Brain microvascular endothelial cell (primary cell): ENCODE measurements around the gene ABCB10.

Experiments
- DNase-seq: peaks from one replicate; pipeline ENCODE4 v3.0.0-alpha.2; 2020
- H3K27ac ChIP-seq: fragments of 250-450 bp; sonication (Bioruptor Pico); 2 replicates; pipeline ENCODE4 v1.5.1; 2020; ENCODE audit warnings: mild to moderate bottlenecking, moderate library complexity
- H3K27me3 ChIP-seq: fragments of 250-450 bp; sonication (Bioruptor Pico); replicated peaks from 2 replicates; pipeline ENCODE4 v1.5.1; 2020; ENCODE audit warnings: mild to moderate bottlenecking
- H3K36me3 ChIP-seq: fragments of 250-450 bp; sonication (Bioruptor Pico); replicated peaks from 2 replicates; pipeline ENCODE4 v1.5.1; 2020; ENCODE audit warnings: mild to moderate bottlenecking
- H3K4me3 ChIP-seq: 2 replicates; pipeline ENCODE4 v1.5.1; 2011; ENCODE audit warnings: low read depth, mild to moderate bottlenecking, control low read depth, low read length, moderate library complexity
- CTCF ChIP-seq: IDR thresholded peaks from 2 replicates; pipeline ENCODE4 v1.5.1; 2011; ENCODE audit warnings: low read depth, mild to moderate bottlenecking, moderate library complexity, low read length, control low read depth, inconsistent platforms; ENCODE audit errors: missing control alignments
- in situ Hi-C: cut with HindIII; loops from 2 replicates; pipeline ENCODE4 v1.10.0; 2017; ENCODE audit warnings: low sequenced_read_pairs, low pct_ligation_motif_present

Gene ABCB10

DNA sequence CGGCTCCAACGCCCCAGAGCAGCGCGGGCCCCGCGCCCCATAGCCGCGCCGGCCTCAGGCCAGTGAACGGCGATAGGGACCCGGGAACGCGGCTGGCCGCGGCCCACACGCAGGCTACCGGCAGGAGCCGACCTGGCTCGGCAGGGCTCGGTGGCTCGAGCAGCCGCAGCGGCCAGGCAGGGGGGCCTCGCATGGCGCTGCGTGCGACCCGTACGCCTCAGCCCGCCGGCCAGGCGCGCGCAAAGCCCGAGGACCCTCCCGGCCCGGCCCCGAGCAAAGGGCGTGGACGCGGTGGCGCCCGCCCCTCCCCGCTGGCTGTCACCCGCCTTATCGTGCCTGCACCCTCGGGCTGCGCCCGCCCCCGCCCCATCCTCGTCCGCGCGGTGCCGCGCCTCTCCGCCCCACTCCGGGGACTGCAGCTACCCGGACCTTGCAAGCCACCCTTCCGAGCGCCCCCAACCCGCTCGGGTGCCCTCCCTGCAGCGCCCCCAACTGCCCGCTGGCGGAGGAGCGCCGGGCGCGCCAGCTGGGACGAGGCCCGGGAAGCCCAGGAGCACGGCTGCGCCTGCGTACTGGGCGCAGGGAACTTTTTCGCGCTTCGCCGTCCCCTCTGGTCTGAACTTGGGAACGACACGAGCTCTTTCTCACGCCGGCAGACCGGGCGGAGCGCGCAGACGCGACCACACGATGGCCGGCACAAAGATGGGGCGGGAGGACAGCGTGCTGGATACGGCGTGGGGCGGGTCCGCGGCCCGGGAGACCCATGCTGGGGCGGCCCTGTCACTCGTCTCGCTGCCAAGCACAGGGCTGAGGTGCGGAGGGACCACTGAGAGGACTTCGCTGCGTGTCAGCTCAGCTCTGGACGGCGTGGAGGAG is at the start of gene ABCB10:
ABCB10 (minus strand) TSS at position 248 of the 876 bp plus-strand sequence; CDS start at position 193, 55 bp downstream.
- in situ Hi-C loops, result no loop called here
- H3K36me3 ChIP-seq, result no peaks in the 10 kb centered on the region
- DNase-seq, result peak; percentile 94
- peak within 1 kb of the TSS; percentile 77 for H3K4me3 ChIP-seq
- H3K27ac ChIP-seq, result peak within 1 kb of the TSS; percentile 33
- TF ChIP-seq CTCF, result peak; percentile 69
- H3K27me3 ChIP-seq, result no peaks in the 10 kb centered on the region

DNA sequence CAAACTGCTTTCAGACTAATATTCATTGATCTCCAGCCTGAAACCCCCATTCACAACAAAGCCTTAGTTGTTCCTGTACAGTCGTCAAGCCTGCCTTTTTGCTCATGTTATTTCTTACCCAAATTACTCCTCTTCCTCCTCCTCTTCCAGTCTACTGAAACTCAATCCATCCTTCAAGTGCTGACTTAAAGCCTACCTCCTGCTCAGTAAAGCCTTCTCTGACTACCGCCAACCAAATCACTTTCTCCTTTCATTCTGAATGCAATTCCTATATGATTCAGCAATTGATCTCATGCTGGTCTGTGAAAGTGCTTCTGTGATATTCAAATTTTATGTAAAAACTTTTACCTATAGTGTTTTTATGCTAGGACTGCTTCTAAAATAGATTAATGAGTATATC is 48.9 kb upstream of the ABCB10 start:
- DNase-seq, result no peak
- Histone ChIP-seq H3K36me3 (peaks cover 33% of the 10 kb centered on the region), H3K27ac (no peak overlapping the region), H3K4me3 (no peak overlapping the region), H3K27me3 (no peaks in the 10 kb centered on the region)
- no peak for TF ChIP-seq CTCF
- in situ Hi-C loops, result no loop called here

DNA sequence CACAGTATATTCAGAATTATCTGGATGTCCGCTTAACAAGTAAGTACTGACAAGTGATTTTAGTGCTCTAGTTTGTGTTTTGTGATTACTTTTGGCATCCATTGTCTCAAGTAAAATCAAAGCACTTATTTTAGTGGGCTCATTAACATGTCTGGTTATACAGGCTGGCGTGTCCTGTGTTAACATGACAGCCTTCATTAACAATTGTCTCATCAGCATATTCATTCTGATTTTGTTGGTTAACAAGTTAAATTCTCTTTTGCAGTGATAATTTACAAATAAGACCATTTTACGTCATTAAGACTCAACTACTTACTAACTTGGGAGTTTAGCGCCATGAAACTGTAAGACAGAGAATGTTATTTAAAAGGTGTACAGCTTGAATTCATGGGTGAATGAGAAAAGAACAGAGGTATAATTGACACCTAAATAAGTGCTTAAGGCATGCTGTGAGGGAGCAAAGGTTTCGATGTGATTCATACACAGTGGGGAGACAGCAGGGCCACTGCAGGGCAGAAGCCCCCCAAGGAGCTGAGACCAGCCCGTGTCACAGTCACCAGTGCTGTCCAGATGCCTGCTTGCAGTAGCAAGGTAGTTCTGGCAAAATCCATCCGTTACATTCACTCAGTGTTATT is 45.0 kb upstream of the ABCB10 start:
- no peak for TF ChIP-seq CTCF
- in situ Hi-C loops, result no loop called here
- DNase-seq, result no peak
- Histone ChIP-seq H3K36me3 (peaks cover 24% of the 10 kb centered on the region), H3K27ac (no peak overlapping the region), H3K4me3 (no peak overlapping the region), H3K27me3 (no peaks in the 10 kb centered on the region)

- no peak for DNase-seq
- H3K27ac ChIP-seq, result no peak overlapping the region
- H3K36me3 ChIP-seq, result peaks cover 19% of the 10 kb centered on the region
- in situ Hi-C loops, result no loop called here
- no peak overlapping the region for H3K4me3 ChIP-seq
- TF ChIP-seq CTCF, result no peak
- no peaks in the 10 kb centered on the region for H3K27me3 ChIP-seq
Measured at GRCh38 chr1:229600229-229600628, 41.7 kb upstream of the ABCB10 start.

- no peak overlapping the region for H3K4me3 ChIP-seq
- no peak for TF ChIP-seq CTCF
- peaks cover 24% of the 10 kb centered on the region for H3K36me3 ChIP-seq
- no peaks in the 10 kb centered on the region for H3K27me3 ChIP-seq
- in situ Hi-C loops, result no loop called here
- H3K27ac ChIP-seq, result no peak overlapping the region
- no peak for DNase-seq
Measured at GRCh38 chr1:229599218-229599954, 40.9 kb upstream of the ABCB10 start.
